ENCODE data around the gene NACA2. TPM values are rescaled to one million over a fixed set of nuclear protein-coding genes. Genes with fewer than 3 reads are reported as not detected.

NACA2 gene
- total RNA-seq, 1 experiment from 2014 or later, result not detected

DNA sequence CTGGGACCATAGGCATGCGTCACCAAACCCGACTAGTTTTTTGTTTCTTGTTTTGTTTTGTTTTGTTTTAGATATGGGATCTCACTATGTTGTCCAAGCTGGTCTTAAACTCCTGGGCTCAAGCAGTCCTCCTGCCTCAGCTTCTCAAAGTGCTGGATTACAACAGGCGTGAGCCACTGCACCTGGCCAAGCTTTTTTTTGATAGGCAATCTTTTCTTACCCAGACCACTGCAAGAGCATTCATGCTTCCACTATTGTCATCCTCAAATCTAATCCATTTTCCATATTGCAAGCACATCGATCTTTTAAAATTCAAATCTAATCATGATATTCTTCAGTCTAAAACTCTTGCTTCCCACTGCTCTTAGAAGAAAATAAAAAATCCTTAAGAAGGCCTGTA lies 10.3 kb upstream of the NACA2 start:
- no peaks in the 10 kb centered on the region for H3K23me2 ChIP-seq (ENCODE audit: insufficient read length, low read depth, low read length, poor library complexity, severe bottlenecking)
- no peak overlapping the region for H3K56ac ChIP-seq (ENCODE audit: insufficient read length, low read depth, low read length)
- H2AK5ac ChIP-seq (ENCODE audit: insufficient read length, low read length), result no peak overlapping the region
- no peaks in the 10 kb centered on the region for H4K20me1 ChIP-seq (ENCODE audit: control insufficient read depth, insufficient read depth, insufficient read length)
- no peak overlapping the region for H2BK12ac ChIP-seq (ENCODE audit: insufficient read length, low read depth, low read length)
- Mint-ChIP-seq H3K27me3 (ENCODE audit: low read depth) (no peaks in the 10 kb centered on the region), H3K4me1 (no peaks in the 10 kb centered on the region), H3K27ac (no peak overlapping the region), H3K36me3 (ENCODE audit: insufficient read depth in 1 of 3, low read depth in 3 of 3) (no peaks in the 10 kb centered on the region), H3K9me3 (no peaks in the 10 kb centered on the region), H3K4me3 (no peak overlapping the region)
- no peak overlapping the region for H2BK20ac ChIP-seq (ENCODE audit: low read depth, low read length, poor library complexity, severe bottlenecking)
- no peak overlapping the region for H2BK15ac ChIP-seq (ENCODE audit: low read depth, low read length)
- no peaks in the 10 kb centered on the region for H3K79me1 ChIP-seq (ENCODE audit: insufficient read depth, low read depth, low read length, poor library complexity, severe bottlenecking)
- H4K91ac ChIP-seq (ENCODE audit: insufficient read length, low read depth, low read length), result no peak overlapping the region
- no peak overlapping the region for H2BK5ac ChIP-seq (ENCODE audit: insufficient read length, low read length)
- H4K8ac ChIP-seq (replicated peaks; ENCODE audit: insufficient read length, low read depth, low read length), result no peak overlapping the region
- H3K4me2 ChIP-seq (ENCODE audit: insufficient read depth, insufficient read length, low read length), result no peak overlapping the region
- no peaks in the 10 kb centered on the region for H3K79me2 ChIP-seq (ENCODE audit: insufficient read depth, low read length)
- no peak overlapping the region for H3K23ac ChIP-seq (ENCODE audit: insufficient read length, low read depth, low read length)
- WGBS (ENCODE audit: extremely low coverage, insufficient read length, low lambda C conversion rate), result no CpG with 5 or more reads among the region's 4 CpGs
- H3K14ac ChIP-seq (ENCODE audit: insufficient read depth, low read length), result no peak overlapping the region
- H3K4ac ChIP-seq (ENCODE audit: low read depth, low read length), result no peak overlapping the region
- no peaks in the 10 kb centered on the region for H3K4me1 ChIP-seq (ENCODE audit: insufficient read depth, low read length)
- H2AFZ ChIP-seq (ENCODE audit: low read length), result no peak overlapping the region
- H4K5ac ChIP-seq (ENCODE audit: insufficient read length, low read depth, low read length), result no peak overlapping the region
- no peak overlapping the region for H3K9ac ChIP-seq (ENCODE audit: extremely low read depth, insufficient read length, low read length)
- no peak overlapping the region for H3K27ac ChIP-seq (ENCODE audit: insufficient read length, low read depth, low read length)
- H3K18ac ChIP-seq (ENCODE audit: insufficient read length, low read depth, low read length), result no peak overlapping the region
- no peaks in the 10 kb centered on the region for H3K27me3 ChIP-seq (ENCODE audit: insufficient read depth, low read length)
- H3T11ph ChIP-seq (ENCODE audit: low read length), result no peak overlapping the region
- no peak for DNase-seq
- H2BK120ac ChIP-seq (ENCODE audit: low read depth, low read length, poor library complexity, severe bottlenecking), result no peak overlapping the region
- no peak for TF ChIP-seq CTCF (conservative IDR thresholded peaks at IDR 0.05)
- no peaks in the 10 kb centered on the region for H3K9me3 ChIP-seq (ENCODE audit: control insufficient read depth, low read depth, low read length)
